ENCODE results near the gene MAP2K1.
"Not testable (repeated sequence)": the region's sequence is repeated elsewhere in the genome, so short reads cannot be mapped to it uniquely, and the experiment has no call there.

The MAP2K1 gene

DNA sequence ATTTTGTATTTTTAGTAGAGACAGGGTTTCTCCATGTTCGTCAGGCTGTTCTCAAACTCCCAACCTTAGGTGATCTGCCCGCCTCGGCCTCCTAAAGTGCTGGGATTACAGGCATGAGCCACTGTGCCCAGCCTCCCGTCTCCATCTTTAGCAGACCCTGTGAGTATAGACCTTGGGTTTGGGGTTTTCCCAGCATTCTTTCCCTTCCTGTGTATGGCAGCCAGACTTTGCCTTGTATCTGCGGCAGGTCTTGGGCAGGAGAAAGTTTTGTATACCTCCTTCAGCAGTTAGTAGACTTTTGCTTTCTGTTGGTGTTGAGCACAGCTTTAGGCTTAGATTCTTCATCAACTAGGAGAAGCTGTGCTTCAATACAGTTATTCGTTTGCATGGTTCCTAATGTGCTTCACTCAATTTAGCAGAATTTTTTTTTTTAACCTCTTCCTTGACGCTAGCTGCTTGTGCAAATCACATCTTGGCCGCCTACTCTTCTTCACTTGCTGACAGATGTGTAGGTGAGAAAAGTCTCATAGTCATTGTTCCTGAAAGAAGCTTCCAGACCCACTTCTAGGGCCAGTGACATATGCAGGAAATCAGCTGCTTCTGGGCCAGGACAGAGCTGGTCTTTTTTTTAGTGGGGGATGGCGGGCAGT lies 38.4 kb downstream of the MAP2K1 start:
- no peak for DNase-seq (ENCODE audit: low read depth, low spot score)

DNA sequence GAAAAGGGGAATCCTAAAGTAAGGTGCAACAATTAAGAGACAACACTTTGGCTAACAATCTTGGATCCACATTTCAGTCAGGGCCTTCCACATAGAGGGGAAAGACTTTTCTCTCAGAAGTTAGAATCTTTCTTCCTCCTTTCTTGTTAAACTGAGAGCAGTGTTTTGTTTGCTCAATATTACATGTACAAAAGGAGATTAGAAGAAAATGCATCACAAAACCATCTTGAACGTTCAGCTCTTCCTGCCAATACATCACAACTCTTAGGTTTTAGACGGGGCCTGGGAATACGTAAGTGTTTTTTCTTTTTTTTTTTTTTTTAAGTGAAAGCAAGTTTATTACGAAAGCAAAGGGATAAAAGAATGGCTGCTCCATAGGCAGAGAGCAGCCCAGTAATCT lies 39.1 kb downstream of the MAP2K1 start:
- no peak for DNase-seq (ENCODE audit: low read depth, low spot score)

- no peak for DNase-seq (ENCODE audit: low read depth, low spot score)
Observed at GRCh38 chr15:66429117-66429516, 42.4 kb downstream of the MAP2K1 start.

DNA sequence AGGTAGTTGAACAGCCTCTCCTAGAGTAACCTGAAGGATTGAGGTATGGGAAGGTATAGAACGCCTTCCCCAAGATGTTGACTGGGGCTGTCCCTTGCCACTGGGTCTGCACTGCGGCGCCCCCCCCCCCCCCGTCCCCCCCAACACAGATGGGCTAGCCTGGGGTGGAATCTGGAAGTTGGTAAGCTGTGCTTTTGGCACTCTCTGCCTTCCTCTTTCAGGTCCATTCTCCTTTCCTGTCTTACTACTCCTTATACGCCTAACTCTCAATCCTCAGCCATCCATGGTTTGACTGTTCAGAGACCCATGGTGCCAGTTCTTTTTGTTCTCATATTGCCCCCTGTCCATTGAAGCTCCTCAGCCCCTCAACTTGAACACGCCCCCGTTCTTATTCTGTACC lies 42.8 kb downstream of the MAP2K1 start:
- no peak for DNase-seq (ENCODE audit: low read depth, low spot score)

GRCh38 chr15:66430627-66431255 lies 44.0 kb downstream of the MAP2K1 start:
- DNase-seq (ENCODE audit: low read depth, low spot score): no peak

DNA sequence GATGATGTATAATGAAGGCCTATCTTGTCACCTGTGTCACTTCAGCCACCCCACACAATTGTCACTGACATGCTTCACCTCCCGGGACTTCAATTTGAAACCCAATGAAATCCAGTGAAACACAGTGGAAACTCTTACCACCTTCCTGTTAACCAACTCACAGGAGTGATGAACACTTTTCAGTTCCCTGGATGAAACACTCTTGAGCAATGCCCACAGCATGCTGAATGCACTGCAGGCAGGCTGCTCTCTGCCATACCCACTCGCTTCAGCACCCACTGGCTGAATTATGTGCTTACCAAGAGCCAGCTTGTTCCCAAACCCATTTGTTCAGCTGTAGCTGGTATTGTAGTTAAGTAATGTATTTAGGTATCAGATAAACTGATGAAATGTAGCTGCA lies 47.0 kb downstream of the MAP2K1 start:
- DNase-seq (ENCODE audit: low read depth, low spot score): no peak

- no peak for DNase-seq (ENCODE audit: low read depth, low spot score)
Observed at GRCh38 chr15:66440501-66440900, 53.8 kb downstream of the MAP2K1 start.

- no peak for DNase-seq (ENCODE audit: low read depth, low spot score)
Observed at GRCh38 chr15:66452420-66452819, 65.7 kb downstream of the MAP2K1 start.

GRCh38 chr15:66452971-66453580 lies 66.4 kb downstream of the MAP2K1 start:
- DNase-seq (ENCODE audit: low read depth, low spot score): no peak

DNA sequence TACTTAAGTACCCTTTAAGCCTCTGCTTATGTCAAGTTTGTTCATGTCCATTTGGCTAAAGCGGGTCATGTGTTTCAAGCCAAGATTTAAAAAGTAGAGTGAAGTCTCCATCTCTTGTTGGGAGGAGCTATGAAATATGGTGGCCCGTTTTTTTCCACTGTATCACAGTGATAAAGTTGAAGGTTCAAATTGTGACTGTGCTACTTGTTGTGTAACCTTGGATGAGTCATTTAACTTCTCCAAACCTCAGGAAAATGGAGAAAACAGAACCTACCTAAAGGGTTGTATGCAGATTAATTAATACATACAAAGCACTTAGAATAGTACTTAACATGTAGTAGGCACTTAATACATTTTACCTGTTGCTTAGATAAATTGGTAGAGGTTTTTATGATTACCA lies 67.4 kb downstream of the MAP2K1 start:
- no peak for DNase-seq (ENCODE audit: low read depth, low spot score)

- DNase-seq (ENCODE audit: low read depth, low spot score): no peak
Observed at GRCh38 chr15:66456211-66456610, 69.5 kb downstream of the MAP2K1 start.

DNA sequence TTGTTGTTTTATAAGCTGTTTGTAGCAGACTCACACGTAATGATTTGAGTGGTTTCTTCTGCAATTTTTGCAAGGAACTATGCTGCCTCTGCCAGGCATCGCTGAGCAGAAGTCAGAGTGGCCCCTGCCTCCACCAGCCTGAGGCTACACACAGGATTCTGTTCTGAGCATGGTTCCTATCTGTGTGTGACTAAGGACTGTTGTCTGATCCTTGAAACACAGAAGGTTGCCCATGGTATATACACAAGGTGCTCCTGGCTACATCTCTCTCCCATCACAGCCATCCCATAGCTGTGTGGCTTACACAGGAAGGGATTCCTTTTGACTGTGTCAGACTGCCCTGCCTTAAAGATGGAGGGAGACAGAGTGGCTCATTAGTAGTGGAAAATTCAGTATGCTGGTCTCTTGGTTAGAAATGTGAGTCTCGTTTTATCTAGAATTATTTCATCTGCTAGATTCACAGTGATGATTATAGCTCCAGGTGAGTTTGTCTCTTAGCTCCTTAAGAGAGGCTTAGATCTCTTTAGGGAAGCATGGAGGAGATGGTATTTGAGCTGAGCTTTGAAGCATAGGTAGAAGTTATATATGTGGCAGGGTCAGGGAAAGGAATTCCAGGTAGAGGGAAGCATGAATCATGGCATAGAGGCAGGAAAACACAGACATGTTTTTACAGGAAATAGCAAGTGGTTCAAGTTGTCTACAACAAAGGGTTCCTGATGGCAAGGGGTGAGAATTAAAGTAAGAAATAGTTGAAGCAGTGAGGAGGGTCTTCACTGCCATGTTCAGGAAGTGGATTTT lies 73.3 kb downstream of the MAP2K1 start:
- DNase-seq (ENCODE audit: low read depth, low spot score): no peak

- DNase-seq (ENCODE audit: low read depth, low spot score): not testable (repeated sequence)
Observed at GRCh38 chr15:66461294-66461693, 74.6 kb downstream of the MAP2K1 start.

GRCh38 chr15:66461917-66462316 lies 75.2 kb downstream of the MAP2K1 start:
- DNase-seq (ENCODE audit: low read depth, low spot score): no peak

DNA sequence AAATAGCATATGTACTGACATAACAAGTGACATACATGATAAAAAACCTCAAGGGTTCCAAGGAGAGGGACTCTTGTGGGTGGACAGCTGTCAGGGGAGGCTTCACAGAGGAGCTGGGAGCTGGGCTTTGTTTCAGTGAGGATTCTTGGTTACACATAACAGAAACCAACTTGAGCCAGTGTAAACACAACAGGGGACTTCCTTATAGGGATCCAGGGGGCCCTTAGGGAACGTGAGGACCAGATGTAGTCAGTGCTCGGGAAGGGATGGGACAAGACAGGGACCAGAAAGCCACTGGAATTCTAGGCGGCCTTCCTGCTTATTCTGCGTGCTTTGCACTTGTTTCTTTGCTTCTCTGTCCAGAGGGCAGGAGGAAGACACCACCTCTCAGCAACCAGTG lies 75.9 kb downstream of the MAP2K1 start:
- no peak for DNase-seq (ENCODE audit: low read depth, low spot score)

GRCh38 chr15:66465294-66465693 lies 78.6 kb downstream of the MAP2K1 start:
- not testable (repeated sequence) for DNase-seq (ENCODE audit: low read depth, low spot score)

- DNase-seq (ENCODE audit: low read depth, low spot score): not testable (repeated sequence)
Observed at GRCh38 chr15:66467162-66468040, 80.7 kb downstream of the MAP2K1 start.

GRCh38 chr15:66470825-66471224 lies 84.1 kb downstream of the MAP2K1 start:
- DNase-seq (ENCODE audit: low read depth, low spot score): not testable (repeated sequence)

DNA sequence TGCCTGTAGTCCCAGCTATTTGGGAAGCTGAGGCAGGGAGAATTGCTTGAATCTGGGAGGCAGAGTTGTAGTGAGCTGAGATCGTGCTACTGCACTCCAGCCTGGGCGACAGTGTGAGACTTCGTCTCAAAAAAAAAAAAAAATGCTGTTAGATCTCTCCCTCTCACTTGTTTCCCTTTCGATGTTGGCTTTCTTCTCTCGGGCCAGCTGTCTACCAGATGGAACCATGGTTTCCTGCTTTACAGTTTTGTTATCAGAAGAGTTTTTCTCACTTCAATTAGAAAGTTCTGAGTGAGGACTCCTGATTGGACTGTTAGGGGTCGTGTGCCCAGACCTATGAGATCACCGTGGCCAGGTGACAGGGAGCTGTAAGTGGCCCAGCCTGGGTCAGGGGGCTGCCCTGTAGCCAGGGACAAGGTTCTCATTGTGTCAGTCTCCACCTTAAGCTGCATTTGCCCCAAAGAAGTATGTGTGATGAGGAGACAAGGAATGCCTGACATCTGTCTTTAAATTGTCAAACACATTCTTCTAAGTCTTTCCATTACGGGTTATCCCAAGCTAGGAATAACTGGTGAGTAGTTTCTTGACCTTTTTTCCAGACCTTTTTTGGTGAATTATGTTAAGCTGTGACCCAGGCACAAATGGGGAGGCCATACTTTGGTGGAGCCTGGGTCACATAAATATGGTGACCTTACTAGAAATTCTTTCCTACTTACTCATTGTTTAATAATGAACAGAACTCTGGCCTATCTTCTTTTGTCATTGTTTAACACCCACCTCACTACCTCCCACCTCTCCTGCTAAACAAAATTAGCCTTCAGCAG lies 85.7 kb downstream of the MAP2K1 start:
- no peak for DNase-seq (ENCODE audit: low read depth, low spot score)

DNA sequence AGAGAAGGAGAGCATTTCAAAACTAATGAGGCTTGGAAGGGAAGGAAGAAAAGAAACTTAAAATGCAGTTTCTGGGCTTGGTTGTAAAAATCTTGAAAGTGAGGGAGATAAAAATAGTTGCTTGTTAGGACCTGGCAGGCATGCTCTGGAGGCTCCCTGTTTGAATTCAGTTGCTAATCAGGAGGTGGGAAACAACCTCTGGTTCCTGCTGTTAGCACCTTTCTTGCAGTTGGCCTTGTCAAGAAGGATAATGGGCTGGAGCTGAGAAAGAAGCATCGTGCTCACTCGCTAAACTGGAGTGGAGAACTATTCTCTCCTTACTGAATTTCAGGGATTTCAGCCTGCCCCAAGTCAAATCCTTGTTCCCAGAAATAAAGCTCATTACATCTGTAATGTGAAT lies 87.4 kb downstream of the MAP2K1 start:
- no peak for DNase-seq (ENCODE audit: low read depth, low spot score)

Measured in activated naive CD8-positive, alpha-beta T cell treated with anti-CD3 and anti-CD28 coated beads, Interleukin-2, amount 50 U/mL, for 16 hours (primary cell).